Caco-2 (cell line): ENCODE results near the gene PGBD5. TPM values are rescaled to one million over a fixed set of nuclear protein-coding genes. Genes with fewer than 3 reads are reported as not detected.

ENCODE experiments used
- BruUV-seq: library from RNA; stranded (reverse); fragments of 400-500 nt; replicated peaks from 2 replicates; lab custom pipeline; 2021; lab: Mats Ljungman, UMichigan
- CTCF ChIA-PET: fragments of 300-600 bp; sonication (Branson Sonifier 250); formaldehyde crosslinking; loops from one replicate; lab custom pipeline; 2022; ENCODE audit warnings: antibody characterized with exemption; lab: Charles Lee
- POLR2A ChIA-PET: fragments of 300-600 bp; sonication (Branson Sonifier 250); formaldehyde crosslinking; loops from one replicate; lab custom pipeline; 2022; ENCODE audit warnings: antibody characterized with exemption; lab: Charles Lee
- DNase-seq, 2 experiments: peaks; one replicate each; pipeline versions ENCODE4 v3.0.0 to v3.0.0-alpha.2; 2020 to 2022
- H3K27me3 ChIP-seq: replicated peaks from 2 replicates; pipeline ENCODE4 v1.6.0; 2011; ENCODE audit warnings: low read length; ENCODE audit not compliant: control insufficient read depth, insufficient read depth
- H3K36me3 ChIP-seq: 2 replicates; pipeline ENCODE4 v1.5.1; 2011; ENCODE audit warnings: low read length; ENCODE audit not compliant: control insufficient read depth, insufficient read depth
- H3K4me1 ChIP-seq: fragments of 250-450 bp; sonication (Bioruptor Pico); 2 replicates; pipeline ENCODE4 v1.5.1; 2020; ENCODE audit warnings: mild to moderate bottlenecking
- H3K4me3 ChIP-seq: 2 replicates; pipeline ENCODE4 v1.5.1; 2011; ENCODE audit warnings: low read depth, mild to moderate bottlenecking, control low read depth, low read length
- H3K9me3 ChIP-seq: fragments of 250-450 bp; sonication (Bioruptor Pico); 2 replicates; pipeline ENCODE4 v1.5.1; 2020; ENCODE audit warnings: mild to moderate bottlenecking, moderate library complexity
- H3K27ac Mint-ChIP-seq: one replicate; pipeline ENCODE4 v1.8.0; 2022; ENCODE audit warnings: mixed read lengths; ENCODE audit not compliant: unreplicated experiment
- H3K27me3 Mint-ChIP-seq: one replicate; pipeline ENCODE4 v1.8.0; 2022; ENCODE audit warnings: mixed read lengths; ENCODE audit not compliant: insufficient read depth, unreplicated experiment
- H3K36me3 Mint-ChIP-seq: one replicate; pipeline ENCODE4 v1.8.0; 2022; ENCODE audit warnings: mild to moderate bottlenecking, mixed read lengths; ENCODE audit not compliant: insufficient read depth, unreplicated experiment
- H3K4me1 Mint-ChIP-seq: one replicate; pipeline ENCODE4 v1.8.0; 2022; ENCODE audit warnings: low read depth, mixed read lengths; ENCODE audit not compliant: unreplicated experiment
- H3K4me3 Mint-ChIP-seq: one replicate; pipeline ENCODE4 v1.8.0; 2022; ENCODE audit warnings: mild to moderate bottlenecking, moderate library complexity, mixed read lengths; ENCODE audit not compliant: unreplicated experiment
- H3K9me3 Mint-ChIP-seq: one replicate; pipeline ENCODE4 v1.8.0; 2022; ENCODE audit warnings: mixed read lengths; ENCODE audit not compliant: unreplicated experiment
- CTCF ChIP-seq, 2 experiments: fragments of 200-600 bp in 1 of 2; IDR thresholded peaks; 1 replicate in 1 of 2; 2 replicates in 1 of 2; pipeline versions ENCODE4 v1.5.1 to v1.8.0; 2011 to 2022; ENCODE audit warnings: antibody characterized with exemption in 1 of 2, control low read depth in 1 of 2, inconsistent platforms in 1 of 2, low read depth in 1 of 2, low read length in 1 of 2, mild to moderate bottlenecking in 1 of 2, moderate library complexity in 1 of 2; ENCODE audit not compliant: insufficient read depth in 1 of 2, severe bottlenecking in 1 of 2, unreplicated experiment in 1 of 2
- intact Hi-C: fragments of 100-400 bp; cut with micrococcal nuclease; formaldehyde crosslinking; loops from one replicate; pipeline ENCODE4 v1.10.0; 2022; ENCODE audit not compliant: unreplicated experiment
- total RNA-seq: library from RNA; stranded (reverse); gene quantifications from 2 replicates; pipeline ENCODE4 v1.2.3, GENCODE V29; 2022

Gene PGBD5
- total RNA-seq, 1 experiment from 2014 or later = 2.4 TPM

- Histone ChIP-seq H3K27me3 (no peaks in the 10 kb centered on the region), H3K36me3 (no peaks in the 10 kb centered on the region), H3K4me1 (no peaks in the 10 kb centered on the region), H3K9me3 (no peaks in the 10 kb centered on the region), H3K4me3 (no peak overlapping the region)
- TF ChIP-seq CTCF (IDR thresholded peaks at IDR 0.05; ENCODE audit: insufficient read depth in 1 of 2, low read depth in 1 of 2, low read length in 1 of 2, severe bottlenecking in 1 of 2, unreplicated experiment in 1 of 2) = no peak
- Mint-ChIP-seq H3K4me3 (no peak overlapping the region), H3K27me3 (peaks cover 6% of the 10 kb centered on the region), H3K4me1 (no peaks in the 10 kb centered on the region), H3K27ac (no peak overlapping the region), H3K9me3 (no peaks in the 10 kb centered on the region), H3K36me3 (no peaks in the 10 kb centered on the region)
- intact Hi-C loops = no loop called here
- DNase-seq = no peak
- CTCF ChIA-PET = no interaction called here
- POLR2A ChIA-PET = no interaction called here
- BruUV-seq = no TSS peak
Measured at GRCh38 chr1:230416430-230416829, 9.7 kb downstream of the PGBD5 start.

GRCh38 chr1:230415405-230416132 is 10.6 kb downstream of the PGBD5 start:
- intact Hi-C loops = no loop called here
- no peaks in the 10 kb centered on the region for H3K4me1 Mint-ChIP-seq
- no peaks in the 10 kb centered on the region for H3K4me1 ChIP-seq
- no peak overlapping the region for H3K4me3 Mint-ChIP-seq
- BruUV-seq = no TSS peak
- H3K4me3 ChIP-seq = no peak overlapping the region
- POLR2A ChIA-PET = no interaction called here
- H3K9me3 ChIP-seq = no peaks in the 10 kb centered on the region
- H3K36me3 ChIP-seq = no peaks in the 10 kb centered on the region
- H3K27ac Mint-ChIP-seq = no peak overlapping the region
- TF ChIP-seq CTCF (IDR thresholded peaks at IDR 0.05; ENCODE audit: insufficient read depth in 1 of 2, low read depth in 1 of 2, low read length in 1 of 2, severe bottlenecking in 1 of 2, unreplicated experiment in 1 of 2) = no peak
- no peaks in the 10 kb centered on the region for H3K36me3 Mint-ChIP-seq
- H3K27me3 Mint-ChIP-seq = peaks cover 6% of the 10 kb centered on the region
- DNase-seq = no peak
- no peaks in the 10 kb centered on the region for H3K27me3 ChIP-seq
- no peaks in the 10 kb centered on the region for H3K9me3 Mint-ChIP-seq
- CTCF ChIA-PET = no interaction called here

DNA sequence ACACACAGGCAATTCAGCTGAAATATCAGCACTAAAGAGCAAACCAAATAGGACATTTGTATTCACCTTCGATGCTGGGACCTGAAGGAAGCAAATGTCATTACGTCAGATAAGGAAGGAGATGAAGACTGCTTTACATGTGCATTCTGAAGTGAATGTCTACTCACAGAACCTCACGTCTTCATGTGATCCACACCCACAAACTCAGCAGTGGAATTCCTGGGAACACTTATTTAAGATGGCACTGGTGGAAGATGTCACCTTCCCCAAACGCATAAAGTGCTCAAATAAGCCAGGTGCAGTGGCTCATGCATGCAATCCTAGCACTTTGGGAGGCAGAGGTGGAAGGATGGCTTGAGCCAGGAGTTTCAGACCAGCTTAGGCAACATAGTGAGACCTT is 11.4 kb downstream of the PGBD5 start:
- Mint-ChIP-seq H3K36me3 (no peaks in the 10 kb centered on the region), H3K27ac (no peak overlapping the region), H3K4me3 (no peak overlapping the region), H3K27me3 (peaks cover 6% of the 10 kb centered on the region), H3K4me1 (no peaks in the 10 kb centered on the region), H3K9me3 (no peaks in the 10 kb centered on the region)
- no peak for DNase-seq
- Histone ChIP-seq H3K36me3 (no peaks in the 10 kb centered on the region), H3K9me3 (no peaks in the 10 kb centered on the region), H3K4me3 (no peak overlapping the region), H3K4me1 (no peaks in the 10 kb centered on the region), H3K27me3 (no peaks in the 10 kb centered on the region)
- no peak for TF ChIP-seq CTCF (IDR thresholded peaks at IDR 0.05; ENCODE audit: insufficient read depth in 1 of 2, low read depth in 1 of 2, low read length in 1 of 2, severe bottlenecking in 1 of 2, unreplicated experiment in 1 of 2)
- intact Hi-C loops = no loop called here
- ChIA-PET POLR2A (no interaction called here), CTCF (no interaction called here)
- BruUV-seq = no TSS peak
